ENCODE data around the gene ST7. TPM values are rescaled to one million over a fixed set of nuclear protein-coding genes. Genes with fewer than 3 reads are reported as not detected.

The ST7 gene
- polyA plus RNA-seq, 3 donors = 12.4 to 17.4 (median 15.3) TPM

GRCh38 chr7:117041007-117041406, 87.7 kb downstream of the ST7 start:
- H3K27ac ChIP-seq (ENCODE audit: low read depth, low read length) = no peak overlapping the region
- WGBS, 3 donors = 91 to 99% (median 92%) methylated on average over 2 of the region's 2 CpGs

GRCh38 chr7:117041822-117042221, 88.5 kb downstream of the ST7 start:
- WGBS, 3 donors = 81 to 88% (median 82%) methylated on average over 3 of the region's 3 CpGs
- no peak overlapping the region for H3K27ac ChIP-seq (ENCODE audit: low read depth, low read length)

- no peak overlapping the region for H3K27ac ChIP-seq (ENCODE audit: low read depth, low read length)
- WGBS, 3 donors = 52 to 70% (median 55%) methylated on average over 2 of the region's 2 CpGs
Observed at GRCh38 chr7:117043108-117043825, 90.0 kb downstream of the ST7 start.

GRCh38 chr7:117044664-117045063, 91.4 kb downstream of the ST7 start:
- H3K27ac ChIP-seq (ENCODE audit: low read depth, low read length) = no peak overlapping the region
- WGBS, 3 donors = 62 to 94% (median 93%) methylated on average over 2 of the region's 2 CpGs

- H3K27ac ChIP-seq (ENCODE audit: low read depth, low read length) = no peak overlapping the region
- 65 to 81% (median 68%) methylated on average over 4 of the region's 4 CpGs for WGBS, 3 donors
Observed at GRCh38 chr7:117045927-117046710, 92.8 kb downstream of the ST7 start.

- WGBS, 3 donors = 17 to 28% (median 28%) methylated on average over 3 of the region's 3 CpGs
- H3K27ac ChIP-seq (ENCODE audit: low read depth, low read length) = no peak overlapping the region
Observed at GRCh38 chr7:117047496-117047895, 94.2 kb downstream of the ST7 start.

GRCh38 chr7:117048114-117048866, 95.0 kb downstream of the ST7 start:
- 61 to 84% (median 64%) methylated on average over 5 of the region's 5 CpGs for WGBS, 3 donors

GRCh38 chr7:117048882-117049281, 95.6 kb downstream of the ST7 start:
- 62 to 73% (median 70%) methylated on average over 3 of the region's 3 CpGs for WGBS, 3 donors
- H3K27ac ChIP-seq (ENCODE audit: low read depth, low read length) = no peak overlapping the region

More at GRCh38 chr7:117048114-117048866, 95.0 kb downstream of the ST7 start:
- no peak overlapping the region for H3K27ac ChIP-seq (ENCODE audit: low read depth, low read length)

- no peak overlapping the region for H3K27ac ChIP-seq (ENCODE audit: low read depth, low read length)
- 21 to 51% (median 50%) methylated on average over 1 of the region's 1 CpG for WGBS, 3 donors
Observed at GRCh38 chr7:117051808-117052207, 98.5 kb downstream of the ST7 start.

- H3K27ac ChIP-seq (ENCODE audit: low read depth, low read length) = no peak overlapping the region
Observed at GRCh38 chr7:117053432-117053831, 100.1 kb downstream of the ST7 start.

GRCh38 chr7:117061751-117062150, 108.5 kb downstream of the ST7 start:
- H3K27ac ChIP-seq (ENCODE audit: low read depth, low read length) = no peak overlapping the region

GRCh38 chr7:117062300-117062699, 109.0 kb downstream of the ST7 start:
- WGBS, 3 donors = 44 to 93% (median 93%) methylated on average over 1 of the region's 1 CpG

GRCh38 chr7:117064688-117065087, 111.4 kb downstream of the ST7 start:
- 94 to 99% (median 97%) methylated on average over 3 of the region's 3 CpGs for WGBS, 3 donors
- no peak overlapping the region for H3K27ac ChIP-seq (ENCODE audit: low read depth, low read length)

More at GRCh38 chr7:117062300-117062699, 109.0 kb downstream of the ST7 start:
- no peak overlapping the region for H3K27ac ChIP-seq (ENCODE audit: low read depth, low read length)

- WGBS, 3 donors = 84 to 90% (median 87%) methylated on average over 3 of the region's 3 CpGs
- no peak overlapping the region for H3K27ac ChIP-seq (ENCODE audit: low read depth, low read length)
Observed at GRCh38 chr7:117065571-117066150, 112.4 kb downstream of the ST7 start.

- H3K27ac ChIP-seq (ENCODE audit: low read depth, low read length) = no peak overlapping the region
- WGBS, 3 donors = 62 to 90% (median 86%) methylated on average over 3 of the region's 3 CpGs
Observed at GRCh38 chr7:117066668-117067067, 113.4 kb downstream of the ST7 start.

- H3K27ac ChIP-seq (ENCODE audit: low read depth, low read length) = no peak overlapping the region
- 71 to 91% (median 79%) methylated on average over 1 of the region's 1 CpG for WGBS, 3 donors
Observed at GRCh38 chr7:117067340-117067739, 114.0 kb downstream of the ST7 start.

- WGBS, 3 donors = 53 to 82% (median 78%) methylated on average over 5 of the region's 5 CpGs
- H3K27ac ChIP-seq (ENCODE audit: low read depth, low read length) = no peak overlapping the region
Observed at GRCh38 chr7:117068511-117069145, 115.3 kb downstream of the ST7 start.

GRCh38 chr7:117069379-117069778, 116.1 kb downstream of the ST7 start:
- H3K27ac ChIP-seq (ENCODE audit: low read depth, low read length) = no peak overlapping the region
- 45 to 92% (median 88%) methylated on average over 1 of the region's 1 CpG for WGBS, 3 donors
